ENCODE results near the gene SERGEF. TPM values are rescaled to one million over a fixed set of nuclear protein-coding genes. Genes with fewer than 3 reads are reported as not detected.

The SERGEF gene
- total and polyA plus RNA-seq, 7 experiments from 2014 or later, result 35.0 to 93.5 (median 53.7) TPM

DNA sequence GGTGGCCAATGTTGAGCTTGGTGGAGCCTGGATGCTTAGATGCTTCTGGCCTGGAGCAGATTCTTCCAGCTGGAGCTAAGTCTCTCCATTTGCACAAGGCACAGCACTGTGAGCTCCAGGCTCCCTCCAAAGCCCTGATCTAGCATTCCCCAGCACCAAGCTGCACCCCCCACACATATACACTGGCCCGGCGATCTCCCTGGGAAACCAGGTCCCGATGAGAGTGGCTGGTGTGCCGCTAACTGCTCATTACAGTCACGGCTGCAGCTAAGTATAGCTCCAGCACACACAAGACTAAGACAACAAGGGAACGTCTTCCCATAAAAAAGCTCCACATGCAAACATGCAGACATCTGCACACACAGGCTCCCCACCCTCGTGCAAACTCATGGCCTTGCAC is 260.7 kb downstream of the SERGEF start:
- ChIA-PET POLR2A (no interaction called here), CTCF (no interaction called here)
- no peaks in the 10 kb centered on the region for H3K4me1 ChIP-seq (ENCODE audit: control insufficient read depth in 2 of 2, insufficient read depth in 2 of 2, low read length in 2 of 2)
- intact Hi-C loops (cut with micrococcal nuclease), result no loop called here
- Mint-ChIP-seq H3K4me1 (peaks cover 0 to 4% (median 0%) of the 10 kb centered on the region in 7 donors), H3K9me3 (no peaks in the 10 kb centered on the region), H3K4me3 (no peak overlapping the region), H3K36me3 (no peaks in the 10 kb centered on the region), H3K27me3 (peaks cover 6 to 22% (median 18%) of the 10 kb centered on the region in 5 donors), H3K27ac (no peak overlapping the region)
- H3K36me3 ChIP-seq (ENCODE audit: control insufficient read depth in 2 of 3, insufficient read depth in 3 of 3, low read length in 3 of 3), result no peaks in the 10 kb centered on the region
- no peaks in the 10 kb centered on the region for H3K27me3 ChIP-seq (ENCODE audit: control insufficient read depth in 2 of 2, insufficient read depth in 2 of 2, low read length in 2 of 2)
- H3K9me3 ChIP-seq (ENCODE audit: control insufficient read depth in 2 of 3, low read length in 3 of 3), result no peaks in the 10 kb centered on the region
- H3K4me3 ChIP-seq (ENCODE audit: low read length), result no peak overlapping the region
- no peak for ATAC-seq
- no peak overlapping the region for H3K27ac ChIP-seq (ENCODE audit: low read depth, low read length)
- no peak for DNase-seq

GRCh38 chr11:17751558-17751957 is 261.3 kb downstream of the SERGEF start:
- Mint-ChIP-seq H3K36me3 (no peaks in the 10 kb centered on the region), H3K4me1 (peaks cover 0 to 4% (median 0%) of the 10 kb centered on the region in 7 donors), H3K27me3 (peaks cover 3 to 27% (median 19%) of the 10 kb centered on the region in 5 donors), H3K4me3 (no peak overlapping the region), H3K27ac (no peak overlapping the region), H3K9me3 (no peaks in the 10 kb centered on the region)
- intact Hi-C loops (cut with micrococcal nuclease), result no loop called here
- ChIA-PET CTCF (no interaction called here), POLR2A (no interaction called here)
- H3K9me3 ChIP-seq (ENCODE audit: control insufficient read depth in 2 of 3, low read length in 3 of 3), result no peaks in the 10 kb centered on the region
- no peaks in the 10 kb centered on the region for H3K36me3 ChIP-seq (ENCODE audit: control insufficient read depth in 2 of 3, insufficient read depth in 3 of 3, low read length in 3 of 3)
- H3K4me3 ChIP-seq (ENCODE audit: low read length), result no peak overlapping the region
- H3K4me1 ChIP-seq (ENCODE audit: control insufficient read depth in 2 of 2, insufficient read depth in 2 of 2, low read length in 2 of 2), result no peaks in the 10 kb centered on the region
- no peak for DNase-seq
- no peaks in the 10 kb centered on the region for H3K27me3 ChIP-seq (ENCODE audit: control insufficient read depth in 2 of 2, insufficient read depth in 2 of 2, low read length in 2 of 2)
- ATAC-seq, result no peak
- no peak overlapping the region for H3K27ac ChIP-seq (ENCODE audit: low read depth, low read length)

- Mint-ChIP-seq H3K27me3 (peaks cover 0 to 27% (median 19%) of the 10 kb centered on the region in 5 donors), H3K27ac (no peak overlapping the region), H3K36me3 (no peaks in the 10 kb centered on the region), H3K4me1 (peaks cover 0 to 4% (median 0%) of the 10 kb centered on the region in 7 donors), H3K9me3 (no peaks in the 10 kb centered on the region), H3K4me3 (no peak overlapping the region)
- Histone ChIP-seq H3K9me3 (ENCODE audit: control insufficient read depth in 2 of 3, low read length in 3 of 3) (no peaks in the 10 kb centered on the region), H3K4me3 (ENCODE audit: low read length) (no peak overlapping the region), H3K36me3 (ENCODE audit: control insufficient read depth in 2 of 3, insufficient read depth in 3 of 3, low read length in 3 of 3) (no peaks in the 10 kb centered on the region), H3K4me1 (ENCODE audit: control insufficient read depth in 2 of 2, insufficient read depth in 2 of 2, low read length in 2 of 2) (no peaks in the 10 kb centered on the region), H3K27ac (ENCODE audit: low read depth, low read length) (no peak overlapping the region), H3K27me3 (ENCODE audit: control insufficient read depth in 2 of 2, insufficient read depth in 2 of 2, low read length in 2 of 2) (no peaks in the 10 kb centered on the region)
- no peak for DNase-seq
- ChIA-PET POLR2A (no interaction called here), CTCF (no interaction called here)
- no peak for ATAC-seq
- intact Hi-C loops (cut with micrococcal nuclease), result no loop called here
Observed at GRCh38 chr11:17750801-17751165, 262.1 kb downstream of the SERGEF start.

DNA sequence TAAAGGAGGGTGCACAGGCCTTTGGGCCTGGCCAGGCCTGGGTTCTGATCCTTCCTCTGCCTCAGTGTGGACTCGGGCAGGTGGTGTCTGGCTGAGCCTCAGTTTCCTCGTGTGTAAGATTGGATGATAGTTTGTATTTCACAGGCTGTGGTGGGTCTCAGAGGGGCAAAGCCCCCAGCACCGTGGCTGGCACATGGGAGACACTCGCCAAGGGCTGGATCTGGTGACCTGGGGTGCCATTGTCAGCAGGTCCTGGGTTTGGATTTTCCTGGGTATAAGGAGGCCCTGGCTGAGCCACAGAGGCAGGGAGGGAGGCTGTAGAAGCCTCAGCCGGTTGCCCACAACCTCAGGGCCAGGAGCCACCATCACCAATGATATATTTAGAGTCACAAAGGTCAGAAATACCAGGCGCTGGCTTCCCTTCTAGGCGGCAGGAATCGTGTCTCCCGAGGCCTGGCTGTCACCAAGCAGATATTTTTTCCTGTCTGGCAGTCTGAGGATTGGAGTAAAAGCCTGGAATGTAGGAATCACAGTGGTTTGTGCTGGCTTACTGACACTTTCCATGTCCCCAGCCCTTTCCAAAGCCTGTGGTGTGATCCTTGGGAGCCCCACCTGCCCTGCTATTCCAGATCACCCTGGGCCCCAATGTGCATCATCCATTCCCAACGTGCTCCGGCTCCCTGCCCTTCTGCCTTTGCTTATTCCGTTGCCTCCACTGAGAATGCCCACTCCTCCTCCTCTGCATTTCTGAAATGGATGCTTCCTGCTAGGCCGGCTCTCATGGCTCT is 262.6 kb downstream of the SERGEF start:
- no peak overlapping the region for H3K27ac Mint-ChIP-seq
- H3K36me3 ChIP-seq (ENCODE audit: control insufficient read depth in 2 of 3, insufficient read depth in 3 of 3, low read length in 3 of 3), result no peaks in the 10 kb centered on the region
- no peaks in the 10 kb centered on the region for H3K36me3 Mint-ChIP-seq
- no peaks in the 10 kb centered on the region for H3K27me3 ChIP-seq (ENCODE audit: control insufficient read depth in 2 of 2, insufficient read depth in 2 of 2, low read length in 2 of 2)
- H3K4me3 ChIP-seq (ENCODE audit: low read length), result no peak overlapping the region
- H3K4me1 Mint-ChIP-seq, result peaks cover 0 to 4% (median 0%) of the 10 kb centered on the region in 7 donors
- ChIA-PET CTCF (no interaction called here), POLR2A (no interaction called here)
- no peak overlapping the region for H3K27ac ChIP-seq (ENCODE audit: low read depth, low read length)
- intact Hi-C loops (cut with micrococcal nuclease), result no loop called here
- no peaks in the 10 kb centered on the region for H3K9me3 Mint-ChIP-seq
- DNase-seq (no peak), ATAC-seq (no peak)
- H3K9me3 ChIP-seq (ENCODE audit: control insufficient read depth in 2 of 3, low read length in 3 of 3), result no peaks in the 10 kb centered on the region
- H3K4me1 ChIP-seq (ENCODE audit: control insufficient read depth in 2 of 2, insufficient read depth in 2 of 2, low read length in 2 of 2), result no peaks in the 10 kb centered on the region
- H3K4me3 Mint-ChIP-seq, result no peak overlapping the region
- peaks cover 0 to 27% (median 17%) of the 10 kb centered on the region in 5 donors for H3K27me3 Mint-ChIP-seq

- Histone ChIP-seq H3K9me3 (ENCODE audit: control insufficient read depth in 2 of 3, low read length in 3 of 3) (no peaks in the 10 kb centered on the region), H3K36me3 (ENCODE audit: control insufficient read depth in 2 of 3, insufficient read depth in 3 of 3, low read length in 3 of 3) (no peaks in the 10 kb centered on the region), H3K4me3 (ENCODE audit: low read length) (no peak overlapping the region), H3K27ac (ENCODE audit: low read depth, low read length) (no peak overlapping the region), H3K27me3 (ENCODE audit: control insufficient read depth in 2 of 2, insufficient read depth in 2 of 2, low read length in 2 of 2) (no peaks in the 10 kb centered on the region), H3K4me1 (ENCODE audit: control insufficient read depth in 2 of 2, insufficient read depth in 2 of 2, low read length in 2 of 2) (no peaks in the 10 kb centered on the region)
- DNase-seq (no peak), ATAC-seq (no peak)
- ChIA-PET CTCF (no interaction called here), POLR2A (no interaction called here)
- intact Hi-C loops (cut with micrococcal nuclease), result no loop called here
- Mint-ChIP-seq H3K27me3 (peaks cover 0 to 25% (median 12%) of the 10 kb centered on the region in 5 donors), H3K4me3 (no peak overlapping the region), H3K4me1 (peaks cover 0 to 5% (median 0%) of the 10 kb centered on the region in 7 donors), H3K36me3 (no peaks in the 10 kb centered on the region), H3K9me3 (no peaks in the 10 kb centered on the region), H3K27ac (no peak overlapping the region)
Observed at GRCh38 chr11:17748761-17749721, 263.8 kb downstream of the SERGEF start.

DNA sequence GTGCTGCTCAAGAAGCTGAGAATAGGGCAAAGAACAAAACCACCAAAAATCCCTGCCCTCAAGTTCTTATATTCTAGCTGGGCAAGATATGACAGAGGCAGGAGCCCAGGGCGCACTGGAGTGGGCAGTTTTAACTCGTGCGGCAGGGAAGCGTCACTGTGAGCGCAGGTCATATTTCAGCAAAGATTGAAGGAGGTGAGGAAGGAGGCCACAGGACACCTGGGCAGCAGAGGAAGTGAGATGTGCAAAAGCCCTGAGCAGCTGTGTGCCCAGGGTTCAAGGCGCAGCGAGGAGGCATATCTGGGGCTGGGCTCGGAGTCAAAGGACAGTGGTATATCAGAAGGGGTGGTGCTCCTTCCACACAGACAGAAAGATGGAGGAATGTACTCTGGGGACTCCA is 264.8 kb downstream of the SERGEF start:
- H3K4me3 Mint-ChIP-seq, result no peak overlapping the region
- no peak overlapping the region for H3K27ac Mint-ChIP-seq
- DNase-seq, result no peak
- H3K36me3 Mint-ChIP-seq, result no peaks in the 10 kb centered on the region
- no peaks in the 10 kb centered on the region for H3K9me3 Mint-ChIP-seq
- ChIA-PET CTCF (no interaction called here), POLR2A (no interaction called here)
- intact Hi-C loops (cut with micrococcal nuclease), result no loop called here
- Histone ChIP-seq H3K36me3 (ENCODE audit: control insufficient read depth in 2 of 3, insufficient read depth in 3 of 3, low read length in 3 of 3) (no peaks in the 10 kb centered on the region), H3K4me3 (ENCODE audit: low read length) (no peak overlapping the region), H3K27ac (ENCODE audit: low read depth, low read length) (no peak overlapping the region), H3K27me3 (ENCODE audit: control insufficient read depth in 2 of 2, insufficient read depth in 2 of 2, low read length in 2 of 2) (no peaks in the 10 kb centered on the region), H3K9me3 (ENCODE audit: control insufficient read depth in 2 of 3, low read length in 3 of 3) (no peaks in the 10 kb centered on the region), H3K4me1 (ENCODE audit: control insufficient read depth in 2 of 2, insufficient read depth in 2 of 2, low read length in 2 of 2) (no peaks in the 10 kb centered on the region)
- H3K27me3 Mint-ChIP-seq, result peaks cover 0 to 25% (median 12%) of the 10 kb centered on the region in 5 donors
- ATAC-seq, result no peak
- peaks cover 0 to 5% (median 0%) of the 10 kb centered on the region in 7 donors for H3K4me1 Mint-ChIP-seq
